NCI-H2171 treated with DMSO at 0.1 percent for 48 hours (cell line): ENCODE measurements around the gene TUBB.
"Not testable (repeated sequence)": the region's sequence is repeated elsewhere in the genome, so short reads cannot be mapped to it uniquely, and the experiment has no call there.

Experiments
- DNase-seq: peaks from one replicate; lab custom pipeline; 2025; lab: John Stamatoyannopoulos, UW

TUBB gene

DNA sequence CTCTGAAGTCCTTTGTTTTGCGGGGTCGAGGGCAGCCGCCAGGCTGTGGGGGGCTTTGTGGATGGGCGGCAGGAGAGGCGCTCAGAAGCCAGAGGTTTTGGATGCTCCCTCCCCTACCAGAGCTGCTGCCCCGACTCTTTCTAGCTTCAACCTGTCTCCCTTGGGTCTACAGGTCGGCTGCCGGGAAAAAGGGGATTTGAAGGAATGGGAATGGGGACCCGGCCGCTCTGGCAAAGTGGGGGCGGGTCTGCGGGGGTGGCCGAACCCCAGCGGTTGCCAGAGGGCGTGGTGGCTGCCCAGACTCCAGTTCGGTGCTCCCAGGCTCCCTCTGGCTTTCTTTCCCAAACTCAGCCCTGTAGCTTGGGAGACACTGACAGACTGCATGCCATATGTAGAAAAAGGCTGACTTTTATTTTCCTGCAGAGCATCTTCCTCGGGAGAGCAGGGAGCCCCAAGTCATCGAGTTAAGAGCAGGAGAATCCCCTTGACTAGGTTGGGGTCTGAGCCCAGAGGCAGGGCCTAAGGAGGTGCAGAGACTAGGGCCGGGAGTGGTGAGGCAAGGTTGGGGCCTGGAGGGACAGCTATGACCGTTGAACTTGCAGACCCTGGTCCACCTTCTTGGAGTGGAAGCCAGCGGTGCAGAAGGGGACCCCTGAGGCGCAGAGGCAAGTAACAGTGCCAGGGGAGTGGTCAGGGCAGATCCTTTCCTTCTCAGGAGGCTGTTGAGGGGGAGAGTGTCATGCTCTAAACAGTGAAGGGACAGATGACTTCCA, 32.3 kb upstream of the TUBB start:
- peak; percentile 63 for DNase-seq

DNA sequence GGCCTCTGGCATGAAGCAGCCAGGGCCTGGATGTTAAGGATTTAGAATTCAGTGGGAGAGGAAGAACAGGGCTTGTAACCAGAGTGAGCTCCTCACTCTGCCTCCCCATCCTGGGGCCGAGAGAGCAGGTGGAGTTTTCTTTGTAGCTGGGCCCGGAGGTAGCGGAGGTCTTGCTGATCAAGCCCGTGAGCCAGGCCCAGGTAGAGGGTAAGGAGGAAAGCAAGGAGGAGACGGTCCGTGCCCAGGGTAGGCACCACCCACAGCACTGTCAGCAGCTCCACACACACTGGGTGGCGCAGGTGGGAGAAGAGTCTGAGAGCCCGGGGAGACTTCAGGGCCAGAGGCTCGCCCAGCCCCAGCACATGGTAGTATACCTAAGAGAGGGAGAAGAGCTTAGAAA, 31.6 kb upstream of the TUBB start:
- no peak for DNase-seq

DNA sequence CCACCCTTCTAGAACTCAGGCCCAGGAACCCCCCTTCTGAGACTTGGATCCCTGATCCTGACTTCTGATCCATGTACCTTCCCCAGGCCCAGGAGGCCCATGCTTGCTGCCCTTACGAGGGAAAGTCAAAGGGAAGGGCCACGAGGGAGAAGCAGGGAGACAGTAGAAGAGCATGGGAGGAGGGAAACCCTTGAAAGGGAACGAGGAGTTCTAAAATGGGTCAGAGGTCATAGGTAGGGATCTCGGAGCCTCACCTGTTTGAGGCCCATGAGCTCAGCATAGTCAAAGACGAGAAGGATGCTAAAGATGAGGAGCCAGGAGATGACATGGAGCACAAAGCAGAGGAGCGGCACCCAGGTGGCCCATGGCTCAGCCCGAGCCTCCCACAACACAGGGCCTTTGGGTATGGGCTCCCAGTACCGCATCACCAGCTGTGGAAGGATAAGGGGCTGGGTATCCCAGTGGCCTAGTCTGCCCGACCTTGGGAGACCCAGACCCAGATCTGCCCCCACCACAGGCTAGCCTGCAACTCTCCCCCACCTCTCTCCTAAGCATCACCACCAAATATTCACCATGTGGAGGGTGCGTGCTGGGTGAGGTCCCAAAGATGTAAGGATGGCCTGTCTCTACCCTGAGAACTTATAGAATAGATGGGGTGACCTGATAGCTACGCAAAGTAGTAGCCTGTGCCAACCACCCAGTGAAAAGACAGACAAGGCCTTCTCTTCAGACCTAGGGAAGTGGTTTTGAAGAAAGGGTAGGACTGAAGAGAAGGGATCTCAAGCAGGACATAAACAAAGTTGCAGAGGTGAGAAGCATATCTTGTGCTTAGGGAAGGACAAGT, 30.9 kb upstream of the TUBB start:
- DNase-seq = no peak

DNA sequence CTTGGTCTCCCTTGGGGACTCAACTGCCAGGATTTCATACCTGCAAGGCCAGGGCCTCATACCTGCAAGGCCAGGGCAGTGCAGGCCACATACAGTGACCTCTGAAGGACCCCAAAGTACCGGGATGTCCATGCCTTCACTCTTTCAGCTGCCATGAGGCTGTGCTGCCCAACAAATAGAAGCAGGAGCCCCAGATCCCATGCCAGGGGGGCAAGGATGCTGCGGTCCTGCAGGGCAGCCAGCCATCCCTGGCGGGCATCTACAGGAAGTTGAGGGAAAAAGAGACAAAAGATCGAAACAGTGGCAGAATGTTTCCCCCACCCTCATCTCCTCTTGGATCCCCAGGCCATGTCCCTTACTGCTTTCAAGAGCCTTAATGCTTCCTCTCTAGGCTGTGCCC, 30.2 kb upstream of the TUBB start:
- no peak for DNase-seq

- peak; percentile 93 for DNase-seq
Measured at GRCh38 chr6:30690403-30691207, 29.5 kb upstream of the TUBB start, which contains the start of gene NRM. Gene NRM, minus strand, starts transcription at chr6:30690984. Its CDS starts 10 bp downstream, at chr6:30690974.

- DNase-seq = peak; percentile 24
Measured at GRCh38 chr6:30691208-30691847, 28.8 kb upstream of the TUBB start.

DNA sequence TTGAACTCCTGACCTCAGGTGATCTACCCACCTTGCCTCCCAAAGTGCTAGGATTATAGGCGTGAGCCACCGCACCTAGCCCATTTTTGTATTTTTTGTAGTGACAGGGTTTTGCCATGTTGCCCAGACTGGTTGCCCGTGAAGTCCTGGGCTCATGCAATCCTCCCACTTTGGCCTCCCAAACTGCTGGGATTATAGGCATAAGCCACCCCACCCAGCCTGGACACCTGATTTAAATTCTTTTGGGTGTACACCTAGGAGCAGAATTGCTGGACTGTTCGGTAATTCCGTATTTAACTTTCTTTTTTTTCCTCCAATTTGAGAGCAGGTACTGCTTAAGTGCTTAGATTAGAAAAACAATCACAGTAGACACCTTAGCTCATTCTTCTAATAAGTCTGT, 23.7 kb upstream of the TUBB start:
- no peak for DNase-seq

GRCh38 chr6:30700340-30700739, 19.8 kb upstream of the TUBB start:
- DNase-seq = no peak

DNA sequence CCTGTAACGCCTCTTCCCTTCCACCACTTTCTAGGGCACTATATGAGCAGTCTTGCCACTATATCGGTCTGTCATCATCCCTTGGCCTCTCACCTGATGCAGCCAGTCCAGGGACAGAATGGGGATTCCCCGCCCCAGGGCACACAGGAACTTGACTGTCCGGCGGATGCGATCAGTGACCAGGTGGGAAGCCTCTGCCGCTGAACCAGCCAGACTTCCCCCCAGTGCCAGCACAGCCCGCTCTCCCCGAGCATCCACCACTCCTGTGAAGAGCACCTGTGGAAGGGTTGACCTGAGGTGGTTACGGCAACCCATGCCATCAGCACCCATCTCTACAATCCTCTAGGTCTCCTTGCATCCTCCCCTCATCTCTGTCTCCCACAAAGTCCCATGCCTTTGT, 17.1 kb upstream of the TUBB start:
- no peak for DNase-seq

DNA sequence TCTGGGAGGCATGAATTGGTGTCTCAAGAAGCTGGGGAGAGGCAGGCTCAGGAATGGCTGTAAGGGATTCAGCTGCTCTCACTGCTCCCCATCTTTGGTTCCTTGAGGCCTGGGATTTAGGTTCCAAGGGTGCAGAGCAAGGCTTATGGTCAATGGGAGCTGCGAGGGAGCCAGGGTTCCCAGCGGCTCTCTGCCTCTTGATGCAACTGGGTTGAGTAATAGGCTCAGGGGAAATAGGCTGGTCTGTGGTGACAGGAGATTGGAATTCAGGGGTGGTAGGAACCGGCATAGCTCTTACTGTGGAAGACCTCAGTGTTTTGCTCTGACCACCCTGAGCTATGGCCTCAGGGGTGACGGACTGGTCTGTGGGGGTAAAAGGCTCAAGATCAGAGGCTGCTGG, 16.3 kb upstream of the TUBB start:
- no peak for DNase-seq

DNA sequence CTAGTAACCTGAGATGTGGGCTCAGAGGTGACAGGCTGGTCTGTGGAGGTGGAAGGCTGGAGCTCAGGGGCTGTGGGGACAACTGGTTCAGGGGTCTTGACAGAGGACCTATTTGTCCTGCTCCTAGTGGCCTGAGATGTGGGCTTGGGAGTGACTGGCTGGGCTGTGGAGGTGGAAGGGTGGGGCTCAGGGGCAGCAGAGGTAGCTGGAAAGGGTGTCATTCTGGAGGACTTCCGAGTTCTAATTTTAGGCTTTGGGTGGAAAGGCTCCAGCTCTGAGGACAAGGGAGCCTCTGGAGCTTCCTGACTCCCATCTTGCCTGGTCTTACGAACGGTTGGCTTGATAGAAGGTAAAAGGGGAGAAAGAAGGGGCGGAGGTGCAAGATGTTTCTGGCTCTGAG, 14.5 kb upstream of the TUBB start:
- DNase-seq = no peak

GRCh38 chr6:30707281-30707850, 12.8 kb upstream of the TUBB start:
- DNase-seq = peak; percentile 76

GRCh38 chr6:30709101-30709868, 10.9 kb upstream of the TUBB start:
- no peak for DNase-seq

- no peak for DNase-seq
Measured at GRCh38 chr6:30711758-30712380, 8.3 kb upstream of the TUBB start.

GRCh38 chr6:30712441-30712945, 7.7 kb upstream of the TUBB start:
- no peak for DNase-seq

DNA sequence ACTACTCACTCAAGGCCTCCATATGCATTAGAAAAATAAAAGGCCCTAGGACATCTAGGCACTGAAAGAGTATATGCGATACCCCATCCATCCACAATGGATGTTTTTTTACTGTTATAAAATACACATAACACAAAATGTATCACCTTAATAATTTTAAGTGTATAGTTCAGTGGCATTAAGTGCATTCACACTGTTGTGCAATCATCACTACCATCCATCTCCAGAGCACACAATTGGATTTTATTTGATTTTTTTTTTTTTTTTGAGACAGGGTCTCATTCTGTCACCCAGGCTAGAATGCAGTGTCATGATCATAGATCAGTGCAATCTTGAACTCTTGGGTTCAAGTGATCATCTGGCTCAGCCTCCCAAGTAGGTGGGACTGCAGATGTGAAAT, 5.9 kb upstream of the TUBB start:
- DNase-seq = no peak

DNA sequence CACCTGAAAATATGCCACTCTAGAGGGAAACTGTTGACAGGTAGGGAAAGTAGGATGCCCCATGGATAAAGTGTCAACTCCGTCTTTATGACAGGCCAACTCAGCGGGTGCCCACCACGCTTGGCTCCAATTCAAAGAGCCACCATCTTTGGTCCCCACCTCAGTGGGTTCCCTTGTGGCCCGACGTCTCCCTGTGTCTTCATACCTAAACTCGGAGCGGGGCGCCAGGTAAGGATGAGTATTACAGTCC, 3.3 kb upstream of the TUBB start:
- no peak for DNase-seq

- peak; percentile 100 for DNase-seq
Measured at GRCh38 chr6:30717129-30717844, 2.9 kb upstream of the TUBB start, which contains the start of gene MDC1. Gene MDC1, minus strand, starts transcription at chr6:30717281. Its CDS starts 2,106 bp downstream, at chr6:30715175.

DNA sequence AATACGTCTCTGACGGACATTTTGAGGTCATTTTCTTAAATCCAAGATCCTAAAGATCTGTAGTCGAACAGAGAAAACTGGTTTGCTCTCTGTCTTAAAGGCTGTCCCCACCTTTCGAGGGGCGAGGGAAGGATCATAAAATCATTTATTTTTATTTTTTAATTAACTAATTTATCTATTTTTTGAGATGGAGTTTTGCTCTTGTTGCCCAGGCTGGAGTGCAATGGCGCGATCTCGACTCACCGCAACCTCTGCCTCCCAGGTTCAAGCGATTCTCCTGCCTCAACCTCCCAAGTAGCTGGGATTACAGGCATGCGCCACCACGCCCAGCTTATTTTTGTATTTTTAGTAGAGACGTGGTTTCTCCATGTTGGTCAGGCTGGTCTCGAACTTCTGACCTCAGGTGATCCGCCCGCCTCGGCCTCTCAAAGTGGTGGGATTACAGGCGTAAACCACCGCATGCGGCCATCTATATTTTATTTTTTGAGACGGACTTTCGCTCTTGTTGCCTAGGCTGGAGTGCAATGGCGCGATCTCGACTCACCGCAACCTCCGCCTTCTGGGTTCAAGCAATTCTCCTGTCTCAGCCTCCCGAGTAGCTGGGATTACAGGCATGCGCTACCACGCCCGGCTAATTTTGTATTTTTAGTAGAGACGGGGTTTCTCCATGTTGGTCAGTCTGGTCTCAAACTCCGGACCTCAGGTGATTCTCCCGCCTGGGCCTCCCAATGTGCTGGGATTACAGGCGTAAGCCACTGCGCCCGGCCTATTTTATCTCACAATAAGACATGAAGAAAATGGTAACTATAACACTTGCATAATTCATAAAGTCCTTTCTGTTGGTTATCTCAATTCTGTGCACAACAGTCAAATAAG, 2.1 kb upstream of the TUBB start:
- DNase-seq = not testable (repeated sequence)
